GM13977 (cell line): Measurements from ENCODE around the gene KPRP.

Source experiments
- DNase-seq: peaks from one replicate; pipeline ENCODE4 v3.0.0; 2012; ENCODE audit warnings: low spot score
- in situ Hi-C: fragments of 300-500 bp; cut with MboI; formaldehyde crosslinking; loops from one replicate; pipeline ENCODE4 v1.12.0; 2022; ENCODE audit warnings: low sequenced_read_pairs, low pct_unique_long_range_greater_than_20kb, mixed read lengths, inconsistent platforms; ENCODE audit not compliant: unreplicated experiment
- TF ChIP-seq, protein P1 (sequence below): IDR thresholded peaks from 2 replicates; pipeline ENCODE4 v1.5.1; 2012; ENCODE audit warnings: mild to moderate bottlenecking, control low read depth; ENCODE audit not compliant: insufficient read depth; ENCODE audit errors: extremely low read depth, missing control alignments

Gene KPRP

DNA sequence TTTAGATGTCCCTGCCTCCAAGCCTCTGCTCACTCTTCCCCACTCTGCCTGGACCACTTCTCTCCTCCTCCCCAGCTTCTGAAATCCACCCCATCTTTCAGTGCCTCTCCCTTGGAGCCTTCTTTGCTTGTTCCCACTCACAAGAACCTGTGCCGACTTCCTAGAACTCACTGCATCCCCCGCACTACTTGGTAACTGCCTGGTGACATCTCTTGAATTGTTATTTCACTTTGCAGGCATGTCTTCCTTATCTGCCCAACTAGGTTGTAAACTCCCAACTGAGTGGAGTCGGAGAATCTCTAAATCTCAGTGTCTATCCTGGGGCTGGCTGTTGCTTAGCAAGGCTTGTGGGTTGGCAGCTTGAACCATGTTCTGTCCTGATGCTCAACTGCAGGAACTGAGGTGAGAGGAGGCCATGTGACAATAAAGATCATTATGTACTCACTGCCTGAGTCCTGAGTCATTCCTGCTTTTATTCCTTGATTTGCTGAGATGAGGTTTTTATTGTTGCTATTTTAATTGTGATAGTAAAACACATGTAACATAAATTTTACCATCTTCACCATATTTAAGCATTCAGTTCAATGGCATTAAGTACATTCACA, 3.9 kb downstream of the KPRP start:
- TF ChIP-seq, protein P1, sequence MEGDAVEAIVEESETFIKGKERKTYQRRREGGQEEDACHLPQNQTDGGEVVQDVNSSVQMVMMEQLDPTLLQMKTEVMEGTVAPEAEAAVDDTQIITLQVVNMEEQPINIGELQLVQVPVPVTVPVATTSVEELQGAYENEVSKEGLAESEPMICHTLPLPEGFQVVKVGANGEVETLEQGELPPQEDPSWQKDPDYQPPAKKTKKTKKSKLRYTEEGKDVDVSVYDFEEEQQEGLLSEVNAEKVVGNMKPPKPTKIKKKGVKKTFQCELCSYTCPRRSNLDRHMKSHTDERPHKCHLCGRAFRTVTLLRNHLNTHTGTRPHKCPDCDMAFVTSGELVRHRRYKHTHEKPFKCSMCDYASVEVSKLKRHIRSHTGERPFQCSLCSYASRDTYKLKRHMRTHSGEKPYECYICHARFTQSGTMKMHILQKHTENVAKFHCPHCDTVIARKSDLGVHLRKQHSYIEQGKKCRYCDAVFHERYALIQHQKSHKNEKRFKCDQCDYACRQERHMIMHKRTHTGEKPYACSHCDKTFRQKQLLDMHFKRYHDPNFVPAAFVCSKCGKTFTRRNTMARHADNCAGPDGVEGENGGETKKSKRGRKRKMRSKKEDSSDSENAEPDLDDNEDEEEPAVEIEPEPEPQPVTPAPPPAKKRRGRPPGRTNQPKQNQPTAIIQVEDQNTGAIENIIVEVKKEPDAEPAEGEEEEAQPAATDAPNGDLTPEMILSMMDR, result no peak
- DNase-seq, result no peak
- in situ Hi-C loops, result no loop called here

DNA sequence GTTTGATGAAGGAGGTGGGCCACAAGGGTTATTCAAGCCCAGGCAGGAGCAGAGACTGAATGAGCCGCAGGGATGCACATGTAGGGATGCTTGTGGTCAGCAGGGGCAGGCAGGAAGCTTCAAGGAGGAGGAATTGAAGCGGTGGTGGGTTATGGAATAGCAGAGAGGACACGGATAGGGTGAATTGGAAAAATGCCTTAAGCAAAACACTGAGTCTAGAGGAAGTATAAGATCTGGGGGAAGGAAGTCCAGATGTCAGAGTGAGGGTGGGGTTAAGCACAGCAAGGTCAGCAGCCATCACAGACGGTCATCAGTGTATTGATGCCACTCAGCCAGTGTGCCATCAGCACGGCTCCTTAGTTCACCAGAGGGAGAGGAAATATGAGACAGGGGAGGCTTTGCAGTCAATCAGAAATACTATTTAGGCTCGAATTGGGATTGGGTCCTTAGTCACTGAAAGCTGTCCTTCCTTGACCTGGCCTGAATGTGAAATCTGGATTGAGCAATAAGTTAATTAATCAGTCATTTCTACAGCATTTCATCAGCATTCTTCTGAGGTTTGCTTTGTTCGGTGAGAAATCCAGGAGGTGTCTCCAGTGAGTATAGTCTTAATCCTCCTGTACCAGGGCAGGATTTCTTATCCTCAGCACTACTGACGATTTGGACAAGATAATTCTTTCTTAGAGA, 11.2 kb downstream of the KPRP start:
- DNase-seq, result no peak
- in situ Hi-C loops, result no loop called here
- TF ChIP-seq, protein P1, result no peak

DNA sequence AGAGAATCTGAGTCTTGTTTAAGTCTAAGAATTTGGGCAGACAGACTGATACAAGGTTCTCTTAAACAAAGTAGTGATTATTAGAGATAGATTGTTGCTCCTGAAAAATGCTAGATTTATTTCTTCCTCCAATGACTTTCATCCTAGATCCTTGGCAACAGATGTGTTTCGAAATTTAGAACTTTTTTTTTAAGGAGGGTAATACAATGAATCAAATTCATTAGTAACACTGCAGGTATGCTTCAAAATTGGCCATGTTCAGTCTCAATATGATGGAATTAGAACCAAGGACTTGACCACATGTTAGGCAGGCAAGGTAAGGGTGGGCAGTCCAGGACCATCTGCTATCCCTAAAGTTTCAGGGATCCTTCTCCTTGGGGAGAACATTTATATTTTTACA, 12.6 kb downstream of the KPRP start:
- in situ Hi-C loops, result no loop called here
- no peak for DNase-seq
- TF ChIP-seq, protein P1, result no peak

DNA sequence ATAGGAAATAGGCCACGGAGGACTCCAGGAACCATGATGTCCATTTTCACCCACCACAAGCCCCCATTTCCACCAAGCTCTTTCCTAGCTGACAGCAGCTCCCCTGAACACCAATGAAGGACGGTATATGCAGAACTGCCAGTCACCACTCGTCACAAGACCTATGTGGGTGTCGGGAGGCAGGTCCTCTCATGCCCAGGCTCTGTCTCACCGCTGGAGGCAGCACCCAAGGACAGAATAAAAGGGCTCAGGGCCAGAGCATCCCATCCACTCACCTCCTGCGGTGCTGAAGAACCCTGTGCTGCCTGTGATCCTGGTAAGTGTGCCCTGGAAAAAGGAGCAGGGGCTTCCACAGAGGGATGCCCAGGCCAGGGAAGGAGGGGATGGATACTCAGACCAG, 17.1 kb downstream of the KPRP start, which contains the start of gene LCE1F:
Gene LCE1F, plus strand, starts transcription at position 266 of the 400 bp plus-strand sequence. CDS start 1,232 bp downstream, outside the sequence.
- in situ Hi-C loops, result no loop called here
- DNase-seq, result no peak
- TF ChIP-seq, protein P1, result no peak

DNA sequence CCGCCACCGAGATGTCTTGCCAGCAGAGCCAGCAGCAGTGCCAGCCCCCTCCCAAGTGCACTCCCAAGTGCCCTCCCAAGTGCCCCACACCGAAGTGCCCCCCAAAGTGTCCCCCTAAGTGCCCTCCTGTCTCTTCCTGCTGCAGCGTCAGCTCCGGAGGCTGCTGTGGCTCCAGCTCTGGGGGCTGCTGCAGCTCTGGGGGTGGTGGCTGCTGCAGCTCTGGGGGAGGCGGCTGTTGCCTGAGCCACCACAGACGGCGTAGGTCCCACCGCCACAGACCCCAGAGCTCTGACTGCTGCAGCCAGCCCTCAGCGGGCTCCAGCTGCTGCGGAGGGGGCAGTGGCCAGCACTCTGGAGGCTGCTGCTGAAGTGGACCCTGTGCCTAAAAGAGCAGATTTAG, 18.5 kb downstream of the KPRP start:
- TF ChIP-seq, protein P1, result no peak
- in situ Hi-C loops, result no loop called here

DNA sequence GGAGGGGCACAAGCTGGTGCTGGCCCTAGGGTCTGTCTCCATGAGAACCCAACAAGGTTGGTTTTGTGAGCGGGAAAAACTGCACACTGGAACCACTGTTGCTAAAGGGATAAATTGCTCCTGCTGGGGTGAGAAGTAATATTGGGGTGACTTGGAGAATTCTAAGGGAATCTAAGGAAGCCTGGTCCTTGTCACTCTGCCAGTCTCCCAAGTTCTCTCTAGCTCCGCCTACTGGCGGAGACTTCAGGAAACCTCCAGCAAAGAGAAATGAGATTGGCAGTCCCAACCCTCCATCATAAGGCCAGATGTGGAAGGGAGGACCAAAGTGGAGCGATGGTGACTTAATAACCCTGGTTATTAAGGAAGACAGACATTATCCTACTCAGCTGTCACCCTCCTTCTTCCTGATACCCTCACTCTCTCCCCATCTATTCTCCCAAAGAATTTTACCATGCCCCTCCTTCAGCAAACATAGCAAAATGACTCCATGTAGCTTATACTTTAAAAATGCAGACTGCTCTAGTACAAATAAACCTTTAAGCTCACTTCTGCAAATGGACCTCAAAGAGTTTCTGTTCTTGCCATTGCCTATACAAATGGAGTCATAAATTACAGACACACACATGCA, 19.8 kb downstream of the KPRP start:
- peak; percentile 43 for DNase-seq
- in situ Hi-C loops, result no loop called here

More for the DNA sequence above, 18.5 kb downstream of the KPRP start:
- no peak for DNase-seq

More for the DNA sequence above, 19.8 kb downstream of the KPRP start:
- TF ChIP-seq, protein P1, result peak; percentile 49
